ENCODE data around the gene LAG3.

LAG3 gene

DNA sequence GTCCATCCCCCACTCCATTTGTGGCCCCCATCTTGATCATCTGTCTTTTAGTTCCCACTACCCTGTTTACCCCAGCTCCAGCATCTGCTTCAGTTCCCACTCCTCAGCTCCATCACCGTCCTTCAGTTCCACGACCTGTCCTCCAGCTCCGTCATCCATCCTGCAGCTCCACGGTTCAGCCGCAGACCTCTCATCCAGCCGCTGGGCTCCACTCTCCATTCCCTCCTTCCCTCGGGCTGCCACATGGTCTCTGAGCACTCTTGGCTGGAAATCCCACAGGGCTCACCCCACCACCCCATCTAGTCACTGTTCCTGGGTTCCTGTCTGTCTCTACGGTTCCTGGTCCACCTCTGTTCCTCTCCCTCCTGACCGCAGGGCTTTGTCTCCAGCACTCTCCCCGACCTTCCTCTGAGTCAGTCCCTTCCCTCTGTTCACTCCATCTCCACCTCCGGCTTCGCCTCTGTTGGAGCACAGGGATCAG lies 52.6 kb downstream of the LAG3 start:
- DNase-seq, result no peak

GRCh38 chr12:6825398-6826124 lies 53.2 kb downstream of the LAG3 start:
- peak; percentile 12 for DNase-seq

GRCh38 chr12:6826125-6826733 lies 53.9 kb downstream of the LAG3 start:
- DNase-seq, result no peak

DNA sequence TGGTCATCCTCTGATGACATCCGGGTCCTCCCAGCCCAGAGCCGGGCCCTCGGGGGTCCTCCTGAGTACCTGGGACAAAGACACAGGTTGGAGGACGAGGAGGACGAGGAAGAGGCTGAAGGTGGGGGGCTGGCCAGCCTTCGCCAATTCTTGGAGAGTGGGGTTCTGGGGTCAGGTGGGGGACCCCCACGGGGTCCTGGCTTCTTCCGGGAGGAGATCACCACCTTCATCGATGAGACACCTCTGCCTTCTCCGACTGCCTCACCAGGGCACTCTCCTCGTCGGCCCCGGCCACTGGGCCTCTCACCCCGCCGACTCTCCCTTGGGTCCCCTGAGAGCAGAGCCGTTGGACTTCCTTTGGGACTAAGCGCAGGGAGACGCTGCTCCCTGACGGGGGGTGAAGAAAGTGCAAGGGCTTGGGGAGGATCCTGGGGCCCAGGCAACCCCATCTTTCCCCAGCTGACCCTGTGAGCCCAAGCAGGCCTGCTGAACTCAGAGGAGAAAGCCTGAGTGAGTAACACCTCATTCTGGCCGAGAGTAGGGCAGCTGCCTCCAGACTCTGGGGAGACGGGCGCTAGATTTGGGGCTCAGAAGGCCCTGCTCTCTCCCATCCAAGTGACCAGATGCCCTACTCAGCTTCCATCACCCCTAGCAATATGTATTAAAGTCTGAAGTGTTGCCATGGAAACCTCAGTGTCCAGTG lies 54.6 kb downstream of the LAG3 start:
- DNase-seq, result no peak

DNA sequence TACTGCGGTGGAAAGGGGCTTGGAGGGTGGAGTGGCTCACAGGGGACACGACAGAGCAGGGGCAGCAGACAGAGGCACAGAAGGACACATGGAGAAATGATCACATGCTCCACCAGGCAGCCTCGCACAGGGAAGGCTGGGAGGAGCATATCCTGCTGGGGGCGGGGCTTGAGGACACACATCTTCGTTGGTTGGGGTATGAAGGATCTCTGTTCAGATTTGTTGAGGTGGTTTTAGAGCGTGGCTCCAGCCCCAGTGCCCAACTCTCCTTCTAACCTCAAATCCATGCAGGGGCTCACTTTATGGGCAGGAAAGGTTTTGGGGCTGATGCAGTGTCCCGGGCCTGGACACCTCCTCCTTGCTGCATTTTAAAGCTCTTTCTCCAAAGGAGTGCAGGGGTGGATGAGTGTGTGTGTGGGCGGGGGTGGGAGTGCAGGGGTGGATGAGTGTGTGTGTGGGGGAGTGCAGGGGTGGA lies 55.2 kb downstream of the LAG3 start:
- DNase-seq, result peak; percentile 89
